HTERT RPE-1 (cell line): ENCODE results near the gene TIMM10B.

Experiments
- in situ Hi-C: fragments of 300-500 bp; cut with MboI; formaldehyde crosslinking; loops from 4 replicates; pipeline ENCODE4 v1.14.3; 2020; ENCODE audit warnings: low sequenced_read_pairs

Gene TIMM10B

GRCh38 chr11:6469599-6469998 is 11.7 kb upstream of the TIMM10B start:
- in situ Hi-C loops, result no loop called here

DNA sequence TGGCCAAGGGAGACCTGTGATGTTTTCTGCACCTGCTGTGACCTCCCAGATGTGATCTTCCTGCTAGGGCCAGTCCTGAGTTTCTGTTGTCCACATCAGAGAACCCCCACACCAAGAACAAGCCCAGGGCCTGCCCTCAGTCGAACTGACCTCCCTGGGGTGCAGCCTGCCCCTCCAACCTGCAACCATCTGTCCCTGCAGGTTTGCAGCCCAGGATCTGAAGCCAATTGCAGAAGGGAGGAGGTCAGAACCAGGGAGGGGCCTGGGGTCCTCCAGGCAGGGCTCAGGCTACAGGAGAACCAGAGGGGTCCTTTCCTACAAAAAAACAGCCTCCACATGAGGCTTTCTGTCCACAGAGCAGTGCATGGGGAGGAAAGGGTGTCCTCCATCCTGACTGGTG is 8.4 kb upstream of the TIMM10B start:
- in situ Hi-C loops, result no loop called here

- in situ Hi-C loops, result no loop called here
Observed at GRCh38 chr11:6473451-6474412, 7.6 kb upstream of the TIMM10B start, which contains the start of gene TRIM3. Gene TRIM3, minus strand, starts transcription at chr11:6473941. Its CDS starts 8,246 bp downstream, at chr11:6465695.

DNA sequence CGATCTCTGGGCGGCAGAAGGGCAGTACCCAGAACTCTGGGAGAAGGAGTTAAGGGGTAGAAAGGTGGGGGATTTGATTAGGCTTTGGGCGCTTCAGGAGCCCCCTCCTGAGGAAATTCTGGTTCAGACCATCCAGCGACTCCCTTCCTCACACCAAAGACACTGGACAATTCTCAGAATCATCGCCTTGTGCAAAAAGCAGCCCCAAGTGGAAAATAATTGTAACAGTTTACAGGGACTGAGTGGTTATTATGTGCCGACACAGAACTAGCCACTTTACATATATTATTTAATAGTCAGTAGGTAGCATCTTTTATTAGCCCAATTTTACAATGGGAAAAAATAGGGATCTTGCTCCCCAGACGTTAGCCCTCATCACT is 6.9 kb upstream of the TIMM10B start:
- in situ Hi-C loops, result no loop called here

DNA sequence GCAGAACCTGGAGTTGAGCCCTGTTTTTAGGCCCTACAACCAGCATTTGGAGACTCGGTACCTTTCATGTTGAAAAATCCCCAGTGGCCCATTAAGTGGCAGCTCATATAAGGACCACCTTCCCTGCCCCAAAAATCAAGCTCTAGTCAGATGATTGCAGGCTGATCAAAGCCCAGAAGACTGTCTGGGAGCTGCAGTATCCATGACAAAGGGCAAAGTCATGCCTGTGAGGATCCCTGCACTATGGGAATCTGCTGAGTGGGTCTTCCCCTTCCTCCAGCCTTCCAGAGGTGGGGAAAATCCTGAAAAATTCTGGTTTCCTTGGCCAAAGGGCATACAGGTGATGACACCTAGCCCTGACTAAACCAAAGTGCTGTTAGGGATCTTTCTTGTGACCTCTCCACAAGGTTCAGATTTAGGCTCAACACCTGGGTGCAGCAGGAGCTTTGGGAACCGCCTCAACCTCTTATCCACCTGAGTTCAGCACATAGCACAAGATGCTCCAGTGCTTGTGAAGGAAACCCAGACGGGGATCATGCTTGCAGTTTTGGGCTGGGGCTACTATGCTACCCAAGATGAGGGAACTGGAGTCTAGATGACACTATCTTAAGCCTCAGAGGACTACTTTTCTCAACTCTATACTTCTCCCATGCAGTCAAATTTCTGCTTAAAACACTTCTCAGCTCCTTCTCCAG is 6.3 kb upstream of the TIMM10B start:
- in situ Hi-C loops, result no loop called here

DNA sequence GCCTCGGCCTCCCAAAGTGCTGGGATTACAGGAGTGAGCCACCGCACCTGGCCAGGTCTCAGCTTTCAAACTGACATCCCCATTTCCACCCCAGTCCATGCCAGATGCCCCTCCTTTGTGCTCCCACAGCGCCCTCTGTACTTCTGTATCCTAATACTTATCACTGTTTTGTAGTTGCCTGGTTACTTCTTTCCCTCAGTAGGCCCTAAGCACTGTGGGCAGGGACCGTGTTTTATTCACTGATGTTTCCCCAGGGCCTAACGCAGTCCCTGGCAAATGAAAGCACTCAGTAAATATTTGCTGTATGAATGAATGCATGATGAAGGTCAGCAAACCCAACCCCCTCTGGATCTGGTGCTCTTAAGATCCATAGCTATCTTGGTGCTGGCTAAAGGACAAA is 5.4 kb upstream of the TIMM10B start:
- in situ Hi-C loops, result no loop called here

DNA sequence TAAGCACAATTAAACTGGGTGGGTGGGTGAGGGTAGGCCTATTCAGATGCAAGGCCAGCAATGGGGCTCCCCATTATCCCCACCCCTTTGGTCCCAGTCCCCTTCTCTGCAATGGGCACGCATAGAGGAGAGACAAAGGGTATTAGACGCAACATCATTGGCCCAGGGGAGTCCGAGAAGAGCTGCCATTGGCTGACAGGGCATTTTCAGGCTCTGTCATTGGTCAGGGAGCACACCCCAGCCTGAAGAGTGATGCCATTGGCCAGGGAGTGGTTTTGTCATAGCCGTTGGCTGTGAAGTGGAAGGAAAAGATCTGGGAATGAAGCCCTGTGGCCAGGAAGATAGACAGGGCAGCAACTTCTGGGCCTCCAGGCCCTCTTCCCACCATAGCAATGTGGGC is 4.7 kb upstream of the TIMM10B start:
- in situ Hi-C loops, result no loop called here

- in situ Hi-C loops, result no loop called here
Observed at GRCh38 chr11:6480299-6480914, 894 bp upstream of the TIMM10B start.

GRCh38 chr11:6481924-6482275 is 599 bp downstream of the TIMM10B start:
- in situ Hi-C loops, result no loop called here

DNA sequence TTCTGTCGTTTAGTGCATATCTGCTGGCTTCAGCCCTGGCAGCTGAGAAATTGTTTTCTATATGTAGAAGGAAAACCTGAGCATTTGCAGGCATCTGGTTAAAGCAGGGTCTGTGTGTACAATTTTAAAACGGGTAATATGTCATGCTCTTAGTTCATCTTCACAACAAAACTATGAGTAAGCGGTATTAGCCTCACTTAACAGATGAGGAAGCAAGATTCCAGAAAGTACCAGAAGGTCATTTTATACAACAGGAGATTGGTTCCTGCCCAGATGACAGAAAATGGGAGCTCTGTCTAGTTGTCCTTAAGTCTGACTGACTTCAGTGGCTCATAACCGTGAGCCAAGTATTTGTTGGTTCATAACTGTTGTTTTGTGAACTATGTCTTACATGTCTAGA is 1.1 kb downstream of the TIMM10B start:
- in situ Hi-C loops, result no loop called here

GRCh38 chr11:6483015-6483414 is 1.7 kb downstream of the TIMM10B start:
- in situ Hi-C loops, result no loop called here

- in situ Hi-C loops, result no loop called here
Observed at GRCh38 chr11:6485661-6486060, 4.4 kb downstream of the TIMM10B start.

- in situ Hi-C loops, result no loop called here
Observed at GRCh38 chr11:6486256-6486655, 5.0 kb downstream of the TIMM10B start.

DNA sequence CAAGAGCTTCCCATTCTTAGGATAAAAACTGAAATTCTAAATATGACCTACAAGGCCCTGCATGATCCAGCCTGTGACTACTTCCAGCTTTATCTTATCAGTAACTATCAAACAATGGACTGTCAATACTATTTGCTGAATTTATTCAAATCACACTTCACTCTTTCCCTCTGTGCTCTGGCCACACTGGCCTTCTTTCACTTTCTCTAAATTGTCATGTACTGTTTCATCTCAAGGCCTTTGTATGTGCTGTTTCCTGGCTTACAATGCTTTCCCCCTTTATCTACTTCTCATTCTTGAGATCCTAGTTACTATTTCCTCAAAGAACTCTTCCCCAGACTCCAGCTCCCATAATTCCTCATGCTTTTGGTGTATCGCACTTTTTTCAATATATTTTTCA is 5.6 kb downstream of the TIMM10B start:
- in situ Hi-C loops, result no loop called here

GRCh38 chr11:6488342-6488741 is 7.0 kb downstream of the TIMM10B start:
- in situ Hi-C loops, result no loop called here

DNA sequence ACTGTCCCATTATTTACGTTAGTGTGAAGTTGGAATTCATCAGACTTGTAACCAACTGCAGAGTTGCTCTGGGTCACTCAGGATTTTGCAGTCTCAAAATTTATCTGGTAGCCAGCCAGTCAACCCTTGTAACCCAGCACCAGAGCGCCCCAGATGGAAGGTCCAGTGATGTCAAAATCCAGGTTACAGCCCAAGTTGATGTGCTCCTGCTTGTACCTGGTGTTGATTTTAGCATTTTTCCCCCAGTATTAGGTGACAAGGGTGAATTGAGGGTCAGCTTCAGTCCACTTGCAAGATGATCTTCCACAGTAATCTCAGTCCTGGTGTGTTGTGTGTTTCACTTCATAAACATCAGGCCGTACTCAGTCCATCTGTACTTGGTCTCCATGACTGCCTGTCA is 7.5 kb downstream of the TIMM10B start:
- in situ Hi-C loops, result no loop called here

DNA sequence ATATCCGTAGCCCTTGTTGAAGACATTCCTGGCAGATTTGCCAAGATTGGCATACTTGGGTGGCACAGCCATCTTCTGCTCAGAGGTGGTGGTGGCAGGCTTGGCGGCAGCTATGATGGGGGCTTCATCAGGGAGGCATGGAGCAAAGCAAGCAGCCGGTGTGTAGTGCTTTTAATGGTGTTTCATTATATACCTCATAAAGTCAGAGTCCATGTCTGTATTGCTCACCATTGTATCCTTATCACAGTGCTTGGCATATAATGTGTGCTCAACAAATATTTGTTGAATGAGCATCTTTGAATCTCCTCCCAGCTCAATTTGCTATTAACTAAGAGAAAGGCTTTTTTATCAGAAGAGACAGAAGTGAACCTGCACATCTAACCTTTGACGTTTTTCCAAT is 8.0 kb downstream of the TIMM10B start:
- in situ Hi-C loops, result no loop called here

DNA sequence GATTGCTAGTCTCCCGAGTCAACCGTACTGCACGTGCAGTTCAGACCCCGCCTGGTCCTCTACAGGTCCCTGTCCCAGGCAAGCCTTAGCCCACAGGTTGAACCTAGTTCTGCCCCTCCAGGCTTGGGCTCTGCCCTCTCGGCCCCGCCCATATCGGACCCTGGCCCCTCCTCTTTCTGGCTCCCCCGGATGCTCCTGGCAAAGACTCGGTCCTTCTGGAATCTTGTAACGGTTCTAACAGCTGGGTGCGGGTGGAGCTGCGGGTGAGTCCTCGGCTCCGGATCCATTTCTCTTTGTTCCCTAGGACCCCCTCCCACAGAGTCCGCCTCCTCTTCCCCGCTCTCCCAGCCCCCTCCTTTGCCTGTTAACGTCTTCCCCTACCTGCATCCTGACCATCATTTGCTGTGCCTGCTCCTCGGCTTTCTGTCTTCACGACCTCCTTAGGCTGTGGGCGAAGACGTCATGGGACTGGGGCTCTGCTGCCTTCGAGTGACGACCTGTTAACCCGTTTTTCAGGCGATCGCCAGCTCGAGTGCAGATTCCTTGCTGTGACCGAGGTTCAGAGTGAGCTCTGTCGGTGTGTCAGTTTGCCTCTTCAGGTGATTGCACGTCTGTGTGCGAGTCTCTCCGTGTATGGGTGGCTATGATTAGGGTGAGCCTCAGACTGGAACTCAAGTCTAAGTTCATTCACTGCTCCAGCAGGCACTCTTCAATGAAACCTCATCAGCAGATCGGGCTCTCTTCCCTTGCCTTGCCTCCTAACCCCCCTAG is 16.0 kb downstream of the TIMM10B start, which contains the start of gene DNHD1:
Gene DNHD1 (plus strand): TSS at position 212 of the 771 bp plus-strand sequence. CDS start 936 bp downstream, outside the sequence.
- in situ Hi-C loops, result no loop called here

- in situ Hi-C loops, result no loop called here
Observed at GRCh38 chr11:6498121-6498520, 16.8 kb downstream of the TIMM10B start.

- in situ Hi-C loops, result no loop called here
Observed at GRCh38 chr11:6498544-6498943, 17.2 kb downstream of the TIMM10B start.

DNA sequence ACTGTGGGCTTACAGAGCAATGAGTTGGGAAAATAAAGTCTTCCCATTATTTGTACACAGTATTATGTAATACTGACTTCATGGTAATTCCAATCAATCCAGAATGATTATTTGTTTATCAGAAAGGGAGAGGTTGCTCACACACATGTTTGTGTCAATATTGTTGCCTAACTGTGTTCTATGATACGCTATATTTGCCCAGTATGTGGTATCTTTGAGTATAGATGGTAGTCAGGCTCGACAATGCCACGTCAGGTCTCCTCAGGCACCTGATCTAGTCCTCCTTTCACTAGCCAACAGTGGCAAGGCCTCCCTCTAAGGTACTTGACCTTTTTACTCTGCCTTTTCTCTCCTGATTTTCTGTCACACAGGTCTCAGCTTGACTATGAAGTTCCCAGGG is 21.1 kb downstream of the TIMM10B start:
- in situ Hi-C loops, result no loop called here
